H1 (cell line): ENCODE measurements around the gene LRRC27. TPM values are rescaled to one million over a fixed set of nuclear protein-coding genes. Genes with fewer than 3 reads are reported as not detected.

Experiments
- CTCF ChIA-PET: fragments of 300-600 bp; sonication (Branson Sonifier 250); formaldehyde crosslinking; loops from one replicate; lab custom pipeline; 2021; ENCODE audit not compliant: partially characterized antibody; lab: Charles Lee
- POLR2A ChIA-PET: fragments of 300-600 bp; sonication (Branson Sonifier 250); formaldehyde crosslinking; loops from one replicate; lab custom pipeline; 2021; ENCODE audit warnings: inconsistent platforms; ENCODE audit not compliant: partially characterized antibody; lab: Charles Lee
- DNase-seq, 2 experiments: peaks; one replicate each; pipeline versions ENCODE4 v3.0.0 to v3.0.0-alpha.2; 2010 to 2022; ENCODE audit warnings: low spot score in 2 of 2, low read depth in 1 of 2, mixed read lengths in 1 of 2
- FAIRE-seq: peaks from 2 replicates; lab custom pipeline; 2011; peaks lifted over from hg19 to GRCh38; lab: Jason Lieb, UNC
- H2AFZ ChIP-seq: 2 replicates; pipeline ENCODE4 v1.8.1; 2012; ENCODE audit warnings: low read length, inconsistent platforms
- H2AK5ac ChIP-seq: 2 replicates; pipeline ENCODE4 v1.6.1; 2013; ENCODE audit warnings: low read depth, low read length
- H2BK120ac ChIP-seq: replicated peaks from 2 replicates; pipeline ENCODE3; 2013; ENCODE audit warnings: low read depth, low read length, inconsistent platforms
- H2BK12ac ChIP-seq: 2 replicates; pipeline ENCODE4 v1.6.1; 2013; ENCODE audit warnings: low read depth, low read length
- H2BK15ac ChIP-seq: 2 replicates; pipeline ENCODE4 v1.6.1; 2013; ENCODE audit warnings: low read length
- H2BK20ac ChIP-seq: 2 replicates; pipeline ENCODE4 v1.6.1; 2013; ENCODE audit warnings: low read length
- H2BK5ac ChIP-seq: 2 replicates; pipeline ENCODE4 v1.6.1; 2013; ENCODE audit warnings: low read depth, low read length
- H3K14ac ChIP-seq: 2 replicates; pipeline ENCODE4 v1.6.1; 2013; ENCODE audit warnings: inconsistent platforms; ENCODE audit not compliant: insufficient read length
- H3K18ac ChIP-seq: 2 replicates; pipeline ENCODE4 v1.6.1; 2013; ENCODE audit warnings: low read length; ENCODE audit errors: extremely low read depth
- H3K23ac ChIP-seq: 2 replicates; pipeline ENCODE4 v1.6.1; 2013; ENCODE audit warnings: inconsistent platforms; ENCODE audit not compliant: insufficient read length
- H3K23me2 ChIP-seq: 2 replicates; pipeline ENCODE4 v1.6.1; 2013; ENCODE audit warnings: low read depth, low read length
- H3K27ac ChIP-seq: 2 replicates; pipeline ENCODE4 v1.6.1; 2011; ENCODE audit warnings: low read depth, low read length, inconsistent platforms
- H3K27me3 ChIP-seq, 4 experiments: replicated peaks in 1 of 4; 1 replicate in 1 of 4; 2 replicates in 3 of 4; pipeline versions ENCODE4 v1.6.1 to v1.8.1; 2011 to 2013; ENCODE audit warnings: low read length in 3 of 4, mild to moderate bottlenecking in 3 of 4, inconsistent platforms in 2 of 4, mixed read lengths in 2 of 4, moderate library complexity in 1 of 4; ENCODE audit not compliant: control insufficient read depth in 3 of 4, insufficient read depth in 3 of 4; ENCODE audit errors: extremely low read depth in 1 of 4
- H3K36me3 ChIP-seq, 4 experiments: 2 replicates each; pipeline versions ENCODE4 v1.6.1 to v1.8.1; 2011 to 2013; ENCODE audit warnings: mild to moderate bottlenecking in 4 of 4, low read length in 3 of 4, moderate library complexity in 2 of 4, control low read depth in 1 of 4, inconsistent platforms in 1 of 4; ENCODE audit not compliant: insufficient read depth in 4 of 4, control insufficient read depth in 2 of 4
- H3K4ac ChIP-seq: replicated peaks from 2 replicates; pipeline ENCODE3; 2013; ENCODE audit warnings: low read length, low read depth, mixed read lengths, inconsistent platforms; ENCODE audit not compliant: insufficient read length
- H3K4me1 ChIP-seq, 4 experiments: replicated peaks in 1 of 4; 1 replicate in 1 of 4; 2 replicates in 3 of 4; pipeline versions ENCODE4 v1.6.1 to v1.8.1; 2011 to 2013; ENCODE audit warnings: low read length in 3 of 4, inconsistent platforms in 2 of 4, mixed read lengths in 1 of 4; ENCODE audit not compliant: insufficient read depth in 4 of 4, control insufficient read depth in 3 of 4
- H3K4me2 ChIP-seq, 2 experiments: 2 replicates each; pipeline versions ENCODE4 v1.6.1 to v1.8.1; 2011 to 2013; ENCODE audit warnings: low read depth in 2 of 2, low read length in 2 of 2, control low read depth in 1 of 2, inconsistent platforms in 1 of 2, mild to moderate bottlenecking in 1 of 2; ENCODE audit not compliant: insufficient read depth in 1 of 2
- H3K4me3 ChIP-seq, 4 experiments: fragments of 200-600, 300-600 bp in 1 of 4; sonication (generic), shearing (Covaris generic), sonication (Bioruptor Twin) in 1 of 4; 2 replicates each; pipeline versions ENCODE4 v1.5.1 to v1.8.1; 2011 to 2016; ENCODE audit warnings: low read length in 4 of 4, low read depth in 3 of 4, control low read depth in 2 of 4, inconsistent platforms in 2 of 4, mild to moderate bottlenecking in 2 of 4, mixed read lengths in 1 of 4, moderate library complexity in 1 of 4; ENCODE audit not compliant: insufficient read depth in 2 of 4; ENCODE audit errors: extremely low read depth in 1 of 4
- H3K56ac ChIP-seq: replicated peaks from 2 replicates; pipeline ENCODE3; 2013; ENCODE audit warnings: low read depth, mild to moderate bottlenecking, mixed read lengths, low read length, inconsistent platforms; ENCODE audit not compliant: insufficient read length
- H3K79me1 ChIP-seq: 2 replicates; pipeline ENCODE4 v1.6.1; 2013; ENCODE audit warnings: low read depth, low read length, control low read depth
- H3K79me2 ChIP-seq, 2 experiments: 2 replicates each; pipeline versions ENCODE4 v1.6.1 to v1.8.1; 2012 to 2013; ENCODE audit warnings: low read length in 2 of 2, mild to moderate bottlenecking in 2 of 2, inconsistent platforms in 1 of 2; ENCODE audit not compliant: insufficient read depth in 2 of 2, control insufficient read depth in 1 of 2
- H3K9ac ChIP-seq, 4 experiments: replicated peaks in 1 of 4; 1 replicate in 1 of 4; 2 replicates in 3 of 4; pipeline versions ENCODE4 v1.6.1 to v1.8.1; 2011 to 2013; ENCODE audit warnings: low read depth in 3 of 4, low read length in 3 of 4, control low read depth in 2 of 4, mild to moderate bottlenecking in 2 of 4, moderate library complexity in 2 of 4, inconsistent platforms in 1 of 4; ENCODE audit errors: extremely low read depth in 1 of 4
- H3K9me3 ChIP-seq, 2 experiments: 2 replicates each; pipeline versions ENCODE4 v1.6.1 to v1.8.1; 2012 to 2013; ENCODE audit warnings: mild to moderate bottlenecking in 2 of 2, moderate library complexity in 2 of 2, control low read depth in 1 of 2, inconsistent platforms in 1 of 2, low read depth in 1 of 2, low read length in 1 of 2, mixed read lengths in 1 of 2; ENCODE audit not compliant: insufficient read depth in 2 of 2
- H4K20me1 ChIP-seq, 2 experiments: replicated peaks in 1 of 2; 2 replicates each; pipeline versions ENCODE3 to v1.8.1; 2011 to 2013; ENCODE audit warnings: inconsistent platforms in 2 of 2, low read length in 2 of 2, mild to moderate bottlenecking in 1 of 2; ENCODE audit not compliant: insufficient read depth in 2 of 2, control insufficient read depth in 1 of 2
- H4K5ac ChIP-seq: 2 replicates; pipeline ENCODE4 v1.6.1; 2013; ENCODE audit warnings: low read length, low read depth, mixed read lengths, inconsistent platforms; ENCODE audit not compliant: insufficient read length
- H4K8ac ChIP-seq: 2 replicates; pipeline ENCODE4 v1.8.0; 2013; ENCODE audit warnings: mild to moderate bottlenecking, moderate library complexity, low read length, inconsistent platforms; ENCODE audit not compliant: insufficient read depth; ENCODE audit errors: extremely low read depth
- H4K91ac ChIP-seq: replicated peaks from 2 replicates; pipeline ENCODE3; 2013; ENCODE audit warnings: low read length, mixed read lengths, inconsistent platforms; ENCODE audit not compliant: insufficient read length
- ASH2L ChIP-seq: fragments of 200-600, 300-600 bp; sonication (generic); IDR thresholded peaks from one replicate; pipeline ENCODE4 v1.7.1; 2017; ENCODE audit warnings: low read length
- ATF3 ChIP-seq: IDR thresholded peaks from 2 replicates; pipeline ENCODE4 v1.6.1; 2011; ENCODE audit warnings: low read depth, mild to moderate bottlenecking, low read length; ENCODE audit not compliant: insufficient read depth
- CTCF ChIP-seq, 3 experiments: IDR thresholded peaks; 1 replicate in 2 of 3; 2 replicates in 1 of 3; pipeline versions ENCODE4 v1.5.1 to v1.6.1; 2011; ENCODE audit warnings: low read length in 3 of 3, mild to moderate bottlenecking in 3 of 3, inconsistent platforms in 2 of 3, low read depth in 1 of 3, moderate library complexity in 1 of 3; ENCODE audit not compliant: insufficient read depth in 1 of 3; ENCODE audit errors: control extremely low read depth in 1 of 3
- JUND ChIP-seq: IDR thresholded peaks from 2 replicates; pipeline ENCODE4 v1.6.1; 2011; ENCODE audit warnings: mild to moderate bottlenecking, improper control_type of control experiment, low read length
- KDM5A ChIP-seq: fragments of 200-600 bp; IDR thresholded peaks from 2 replicates; pipeline ENCODE4 v1.7.1; 2012; ENCODE audit warnings: mild to moderate bottlenecking, low read length, inconsistent platforms, mixed read lengths
- SIX5 ChIP-seq: IDR thresholded peaks from 2 replicates; pipeline ENCODE4 v1.6.1; 2011; ENCODE audit warnings: mild to moderate bottlenecking, low read depth, low read length
- USF2 ChIP-seq: IDR thresholded peaks from 2 replicates; pipeline ENCODE4 v1.6.1; 2011; ENCODE audit warnings: low read length, improper control_type of control experiment
- ZNF274 ChIP-seq: IDR thresholded peaks from 2 replicates; pipeline ENCODE4 v1.7.0; 2012; ENCODE audit warnings: low read length, borderline replicate concordance; ENCODE audit errors: extremely low read depth
- WGBS, 2 experiments: shearing (Covaris generic) in 1 of 2; methylation state at CpG; one replicate each; pipeline versions ENCODE4 v1.1.6 to v1.1.7; 2013 to 2015; ENCODE audit warnings: low lambda C conversion rate in 2 of 2, mixed read lengths in 2 of 2, inconsistent platforms in 1 of 2, low coverage in 1 of 2, missing lambda C conversion rate in 1 of 2; ENCODE audit not compliant: insufficient replicate concordance in 2 of 2, insufficient coverage in 1 of 2, insufficient read length in 1 of 2; ENCODE audit errors: extremely low coverage in 1 of 2, missing lambda C conversion rate in 1 of 2; 5-methylcytosine and 5-hydroxymethylcytosine counted together
- polyA plus RNA-seq, 7 experiments: library from polyadenylated mRNA; depleted of rRNA in 3 of 7; stranded (reverse) in 5 of 7; unstranded in 2 of 7; fragments of >200 nt in 5 of 7; fragments of 200-250 nt in 2 of 7; gene quantifications; 1 replicate in 5 of 7; 2 replicates in 1 of 7; 4 replicates in 1 of 7; pipeline versions ENCODE4 v1.2.1 to v1.2.3, GENCODE V29; 2011 to 2013; ENCODE audit warnings: missing spikeins in 2 of 7, mixed read lengths in 2 of 7
- total RNA-seq: library from RNA; stranded (reverse); fragmentation: NEBNext Ultra II Directional; extraction: Animal tissue kit (Norgen Biotek cat#: 25700); gene quantifications from 2 replicates; pipeline ENCODE4 v1.2.1, GENCODE V29; 2021

The LRRC27 gene
- total and polyA plus RNA-seq, 2 of the 8 experiments (the other 6 are each of a cell fraction or from before 2014, with no cell fraction given) = 1.2 to 3.8 TPM

- Histone ChIP-seq H3K27ac (no peak overlapping the region), H3K79me2 (no peaks in the 10 kb centered on the region), H2AK5ac (no peak overlapping the region), H3K4ac (no peak overlapping the region), H4K8ac (no peak overlapping the region), H4K5ac (no peak overlapping the region), H2BK15ac (no peak overlapping the region), H3K56ac (no peak overlapping the region), H3K4me1 (peaks cover 1 to 9% (median 4%) of the 10 kb centered on the region in 4 experiments; a peak in 5 of 7 replicates), H2AFZ (no peak overlapping the region), H3K4me2 (no peak overlapping the region), H3K79me1 (no peaks in the 10 kb centered on the region), H3K36me3 (no peaks in the 10 kb centered on the region), H2BK12ac (no peak overlapping the region), H3K18ac (no peak overlapping the region), H3K27me3 (peaks cover 20 to 35% (median 30%) of the 10 kb centered on the region in 4 experiments; a peak in 6 of 7 replicates), H4K91ac (no peak overlapping the region), H3K4me3 (no peak overlapping the region), H3K9ac (no peak overlapping the region), H2BK120ac (no peak overlapping the region), H4K20me1 (no peaks in the 10 kb centered on the region), H3K23me2 (peaks cover 13% of the 10 kb centered on the region; the same call in 1 of the 2 replicates), H3K9me3 (peaks cover 0 to 4% of the 10 kb centered on the region in 2 experiments; a peak in 2 of 4 replicates), H3K23ac (no peak overlapping the region), H3K14ac (no peak overlapping the region), H2BK5ac (no peak overlapping the region), H2BK20ac (no peak overlapping the region)
- FAIRE-seq = no peak
- DNase-seq = no peak
- CTCF ChIA-PET = interaction anchor here (0.7 to 1.2 kb wide), 4 partner anchors 44 to 206 kb away, joined by 3 read pairs; no protein-coding TSS in a partner anchor
- 76% methylated on average over 18 of the region's 18 CpGs; no CpG with 5 or more reads in 1 of the 2 experiments for WGBS, 2 experiments
- POLR2A ChIA-PET = no interaction called here
- TF ChIP-seq SIX5 = no peak
- 0 out of 2 replicates have a peak, but pooled peaks have one; percentile 15 for TF ChIP-seq JUND
- TF ChIP-seq ASH2L = no peak
- no peak for TF ChIP-seq ZNF274
- no peak for TF ChIP-seq KDM5A
- peak in 2 of 3 experiments; percentile 16 to 19; a peak in 2 of 4 replicates for TF ChIP-seq CTCF (IDR thresholded peaks at IDR 0.05; ENCODE audit: control extremely low read depth in 1 of 3, insufficient read depth in 1 of 3, low read depth in 1 of 3, low read length in 3 of 3)
- TF ChIP-seq ATF3 = no peak
- TF ChIP-seq USF2 = peak; percentile 67
Observed at GRCh38 chr10:132311338-132311939, 20.6 kb upstream of the LRRC27 start.
